Kidney epithelial cell (primary cell): ENCODE results near the gene SEM1. TPM values are rescaled to one million over a fixed set of nuclear protein-coding genes. Genes with fewer than 3 reads are reported as not detected.

Source experiments
- DNase-seq: peaks from one replicate; pipeline ENCODE4 v3.0.0-alpha.2; 2010; ENCODE audit warnings: low read depth
- H3K27me3 ChIP-seq: 2 replicates; pipeline ENCODE4 v1.6.0; 2011; ENCODE audit warnings: low read length; ENCODE audit not compliant: control insufficient read depth, insufficient read depth
- H3K36me3 ChIP-seq: 2 replicates; pipeline ENCODE4 v1.5.1; 2011; ENCODE audit warnings: low read length; ENCODE audit not compliant: control insufficient read depth, insufficient read depth
- H3K4me3 ChIP-seq: 2 replicates; pipeline ENCODE4 v1.5.1; 2011; ENCODE audit warnings: low read depth, mild to moderate bottlenecking, control low read depth, low read length
- CTCF ChIP-seq: IDR thresholded peaks from 2 replicates; pipeline ENCODE4 v1.5.1; 2011; ENCODE audit warnings: mild to moderate bottlenecking, moderate library complexity, low read length, control low read depth, inconsistent platforms; ENCODE audit not compliant: insufficient read depth, poor library complexity, severe bottlenecking
- total RNA-seq: library from RNA; depleted of rRNA; stranded (reverse); fragments of >200 nt; gene quantifications from 2 replicates; pipeline ENCODE4 v1.2.3, GENCODE V29; 2015

The SEM1 gene
- total RNA-seq, 1 donor from 2014 or later, result 17.6 TPM

- Histone ChIP-seq H3K36me3 (no peaks in the 10 kb centered on the region), H3K4me3 (no peak overlapping the region), H3K27me3 (no peaks in the 10 kb centered on the region)
- DNase-seq, result no peak
- no peak for TF ChIP-seq CTCF
Measured at GRCh38 chr7:96640054-96640453, 69.6 kb downstream of the SEM1 start.
